Activated naive CD4-positive, alpha-beta T cell treated with anti-CD3 and anti-CD28 coated beads, Interleukin-2, amount 50 U/mL, for 72 hours (primary cell): ENCODE data around the gene TCFL5. TPM values are rescaled to one million over a fixed set of nuclear protein-coding genes. Genes with fewer than 3 reads are reported as not detected.

ENCODE experiments used
- ATAC-seq, 2 donors: fragments of 150-1000 bp; cut with Tn5 transposase; 2 replicates each; pipeline ENCODE4 v1.10.0; 2021; ENCODE audit warnings: mild to moderate bottlenecking in 2 of 2, moderate library complexity in 2 of 2
- DNase-seq, 2 donors: peaks; one replicate each; pipeline ENCODE4 v3.0.0; 2021 to 2022; ENCODE audit warnings: low spot score in 2 of 2
- H3K27ac Mint-ChIP-seq, 2 donors: one replicate each; pipeline ENCODE4 v1.8.0; 2022; ENCODE audit warnings: mild to moderate bottlenecking in 2 of 2, mixed read lengths in 2 of 2
- H3K36me3 Mint-ChIP-seq, 2 donors: one replicate each; pipeline ENCODE4 v1.8.0; 2022; ENCODE audit warnings: mixed read lengths in 2 of 2
- H3K9me3 Mint-ChIP-seq, 2 donors: one replicate each; pipeline ENCODE4 v1.8.0; 2022; ENCODE audit warnings: mixed read lengths in 2 of 2
- total RNA-seq, 2 donors: library from RNA; stranded (reverse); gene quantifications; one replicate each; pipeline ENCODE4 v1.2.3, GENCODE V29; 2022

TCFL5 gene
- total RNA-seq, result 1 to 10 TPM; 3.5 to 5.7 TPM

DNA sequence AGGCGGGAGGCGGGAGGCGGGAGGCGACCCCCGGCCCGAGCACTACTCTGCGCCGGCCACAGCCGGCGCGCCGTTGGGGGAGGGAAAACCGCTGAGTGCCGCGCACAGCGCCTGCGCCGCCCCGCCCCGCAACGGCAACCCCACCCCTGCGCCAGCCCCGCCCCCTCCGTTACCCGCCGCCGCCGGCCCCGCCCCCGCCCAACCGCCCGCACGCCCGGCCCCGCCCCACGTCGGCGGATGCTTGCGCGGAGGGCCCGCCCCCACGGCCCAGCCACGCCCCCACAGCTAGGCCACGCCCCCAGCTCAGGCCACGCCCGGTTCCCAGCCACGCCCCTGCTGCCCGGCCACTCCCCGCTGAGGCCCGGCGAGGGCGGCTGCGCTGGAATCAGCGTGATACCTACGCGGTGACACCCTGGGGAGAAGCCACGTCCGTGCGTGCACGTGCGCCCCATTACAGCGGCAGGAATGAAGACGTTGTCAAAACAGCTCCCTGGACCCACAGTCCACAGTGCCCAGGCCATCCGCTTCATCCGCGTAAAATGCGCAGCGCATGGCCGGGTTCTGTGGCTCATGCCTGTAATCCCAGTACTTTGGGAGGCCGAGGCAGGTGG, at the start of gene TCFL5:
Gene TCFL5, minus strand, starts transcription at position 97 of the 611 bp plus-strand sequence. CDS start 152 bp downstream, outside the sequence.
- peaks cover 5 to 6% of the 10 kb centered on the region in 2 donors for H3K36me3 Mint-ChIP-seq
- DNase-seq (peak; percentile 96 to 99), ATAC-seq (peak; percentile 87 to 93)
- H3K27ac Mint-ChIP-seq, result no peak within 1 kb of the TSS
- H3K9me3 Mint-ChIP-seq, result peaks cover 0 to 4% of the 10 kb centered on the region in 2 donors

DNA sequence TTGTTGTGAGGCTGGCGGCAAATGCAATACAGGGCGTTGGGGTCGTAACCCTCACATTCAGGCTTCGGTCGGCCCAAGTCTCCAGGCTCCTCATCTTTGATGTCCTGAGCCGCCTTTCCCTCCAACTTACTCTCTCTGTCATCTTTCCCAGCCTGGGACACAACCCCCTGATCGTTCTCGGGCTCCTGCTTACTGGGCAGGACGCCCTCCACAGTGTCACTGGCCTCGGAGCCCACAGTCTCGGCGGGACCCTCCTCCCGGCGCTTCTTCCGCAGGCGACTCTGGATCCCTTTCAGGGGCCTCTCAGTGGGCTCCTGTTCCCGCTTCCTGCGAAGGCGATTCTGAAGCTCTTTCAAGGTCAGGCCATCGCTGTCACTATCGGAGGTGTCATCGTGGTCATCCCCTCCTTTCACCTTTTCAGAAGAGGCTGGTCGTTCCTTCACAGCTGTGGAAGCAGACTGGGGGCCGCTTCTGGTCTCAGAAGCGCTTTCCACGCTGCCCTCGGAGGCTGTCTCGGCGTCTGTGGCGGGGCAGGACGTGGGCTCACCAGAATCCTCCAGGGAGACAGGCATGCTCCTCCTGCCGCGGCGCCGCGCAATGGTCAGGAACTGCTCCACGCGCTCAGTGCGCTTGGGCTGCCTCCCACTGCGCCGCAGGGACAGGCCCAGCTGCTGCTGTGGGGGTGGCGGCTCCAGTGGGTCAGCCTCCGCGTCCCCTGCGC, 49.3 kb upstream of the TCFL5 start:
- peaks cover 22 to 24% of the 10 kb centered on the region in 2 donors for H3K36me3 Mint-ChIP-seq
- DNase-seq, result peak in 1 of 2 donors; percentile 13
- peak overlapping the region in 1 of 2 donors; percentile 2 for H3K27ac Mint-ChIP-seq
- no peak for ATAC-seq
- no peaks in the 10 kb centered on the region for H3K9me3 Mint-ChIP-seq

DNA sequence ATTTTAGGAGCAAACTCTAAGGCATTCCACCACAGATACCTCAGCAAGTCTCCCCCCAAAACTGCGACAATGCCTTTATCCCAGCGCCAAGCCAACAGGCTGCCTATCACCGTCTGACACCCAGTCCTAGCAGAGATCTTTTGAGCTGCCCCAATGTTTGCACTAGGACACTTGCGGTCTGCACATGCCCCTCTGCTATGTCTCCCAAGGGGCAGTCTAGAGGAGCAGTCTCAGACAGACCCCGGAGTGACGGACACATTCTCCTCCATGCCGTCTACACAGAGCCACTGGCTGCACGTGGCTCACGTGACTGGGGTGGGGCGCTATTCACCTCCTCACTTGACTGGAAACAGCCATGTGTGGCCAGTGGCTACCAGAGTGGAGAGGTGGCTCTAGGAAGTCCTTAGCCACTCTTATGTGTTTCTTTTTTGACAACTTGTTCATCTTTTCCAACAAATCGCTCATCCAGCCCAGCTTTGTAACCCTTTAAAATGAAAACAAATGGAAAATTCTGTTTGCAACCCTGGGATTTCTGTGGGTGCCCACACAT, 48.7 kb upstream of the TCFL5 start:
- H3K36me3 Mint-ChIP-seq, result peaks cover 25 to 26% of the 10 kb centered on the region in 2 donors
- H3K27ac Mint-ChIP-seq, result peak overlapping the region in 1 of 2 donors; percentile 2
- DNase-seq, result peak in 1 of 2 donors; percentile 20
- no peaks in the 10 kb centered on the region for H3K9me3 Mint-ChIP-seq
- no peak for ATAC-seq

DNA sequence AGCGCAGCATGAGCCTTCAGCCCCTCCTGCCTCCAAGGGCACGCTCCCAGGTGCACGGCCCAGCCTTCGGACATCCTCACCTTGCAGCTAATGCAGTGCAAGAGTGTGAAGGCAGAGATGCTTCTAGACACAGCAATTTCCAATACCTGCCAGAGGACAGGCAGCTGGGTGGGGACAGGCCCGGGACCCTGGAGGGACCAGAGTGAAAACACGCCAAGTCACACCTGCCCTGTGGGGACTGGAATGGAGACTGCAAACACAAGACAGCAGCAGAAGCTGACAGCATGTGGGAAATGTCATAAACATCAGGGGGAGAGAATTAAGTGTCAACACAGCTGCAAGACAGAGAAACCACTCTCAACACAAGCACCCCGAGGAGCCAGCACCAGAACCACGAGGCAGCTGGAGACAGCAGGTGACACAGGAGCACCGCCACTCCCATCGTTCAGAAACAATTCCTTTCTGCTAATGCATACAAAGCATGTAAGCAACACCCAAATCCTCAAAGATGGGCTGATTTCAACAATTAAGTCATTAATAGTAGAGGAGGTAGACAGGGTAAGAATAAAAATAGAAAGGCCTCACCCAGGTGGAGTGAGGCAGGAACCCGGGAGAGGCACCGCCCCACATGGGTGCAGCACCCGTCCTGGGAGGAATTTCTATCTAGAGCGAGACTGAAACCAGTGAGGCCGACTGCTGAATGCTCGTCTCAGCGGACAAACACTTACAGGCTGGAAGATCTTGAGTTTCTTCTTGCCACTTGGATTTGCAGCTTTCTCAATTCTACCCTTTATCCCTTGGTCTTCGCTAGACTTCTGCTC, 47.6 kb upstream of the TCFL5 start:
- Mint-ChIP-seq H3K27ac (peak overlapping the region in 1 of 2 donors; percentile 67), H3K9me3 (no peaks in the 10 kb centered on the region), H3K36me3 (peaks cover 31 to 32% of the 10 kb centered on the region in 2 donors)
- DNase-seq (no peak), ATAC-seq (no peak)

DNA sequence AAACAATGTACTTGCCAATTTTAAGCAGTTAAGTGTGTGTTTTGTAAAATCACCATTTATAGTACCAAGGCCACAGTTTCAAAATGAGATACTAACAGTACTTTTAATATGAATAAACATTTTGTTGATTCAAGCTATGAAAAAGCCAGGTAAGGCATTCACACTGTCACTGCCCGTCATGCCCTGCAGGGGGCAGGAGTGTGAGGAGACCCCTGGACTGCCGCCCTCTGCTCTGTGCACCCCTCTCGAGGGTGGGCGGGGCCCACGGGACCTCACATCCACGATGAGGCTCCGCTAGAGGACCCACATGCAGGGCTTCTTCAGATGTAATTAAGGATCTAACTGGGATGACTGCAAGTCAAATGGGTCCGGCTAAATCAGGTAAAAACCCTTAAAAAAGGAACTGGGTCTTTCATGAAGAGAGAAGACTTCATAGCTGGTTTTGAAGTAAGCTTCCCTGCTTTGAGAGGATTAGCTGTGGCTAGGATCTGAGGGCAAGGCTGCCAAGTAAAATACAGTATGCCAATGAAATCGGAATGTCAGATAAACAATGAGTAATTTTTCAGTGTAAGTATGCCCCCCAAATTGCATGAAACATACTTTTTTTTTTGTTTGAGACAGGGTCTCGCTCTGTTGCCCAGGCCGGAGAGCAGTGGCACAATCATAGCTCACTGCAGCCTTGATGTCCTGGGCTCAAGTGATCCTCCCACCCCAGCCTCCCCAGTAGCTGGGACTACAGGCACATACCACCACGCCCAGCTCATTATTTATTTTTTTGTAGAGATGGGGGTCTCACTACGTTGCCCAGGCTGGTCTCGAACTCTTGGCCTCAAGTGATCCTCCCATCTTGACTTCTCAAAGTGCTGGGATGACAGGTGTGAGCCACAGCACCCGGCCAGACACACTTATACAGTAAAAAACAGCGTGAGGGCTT, 46.0 kb upstream of the TCFL5 start:
- no peak for DNase-seq
- Mint-ChIP-seq H3K36me3 (peaks cover 31 to 32% of the 10 kb centered on the region in 2 donors), H3K9me3 (no peaks in the 10 kb centered on the region), H3K27ac (peak overlapping the region in 1 of 2 donors; percentile 84)
- peak in 1 of 2 donors; percentile 71 for ATAC-seq

DNA sequence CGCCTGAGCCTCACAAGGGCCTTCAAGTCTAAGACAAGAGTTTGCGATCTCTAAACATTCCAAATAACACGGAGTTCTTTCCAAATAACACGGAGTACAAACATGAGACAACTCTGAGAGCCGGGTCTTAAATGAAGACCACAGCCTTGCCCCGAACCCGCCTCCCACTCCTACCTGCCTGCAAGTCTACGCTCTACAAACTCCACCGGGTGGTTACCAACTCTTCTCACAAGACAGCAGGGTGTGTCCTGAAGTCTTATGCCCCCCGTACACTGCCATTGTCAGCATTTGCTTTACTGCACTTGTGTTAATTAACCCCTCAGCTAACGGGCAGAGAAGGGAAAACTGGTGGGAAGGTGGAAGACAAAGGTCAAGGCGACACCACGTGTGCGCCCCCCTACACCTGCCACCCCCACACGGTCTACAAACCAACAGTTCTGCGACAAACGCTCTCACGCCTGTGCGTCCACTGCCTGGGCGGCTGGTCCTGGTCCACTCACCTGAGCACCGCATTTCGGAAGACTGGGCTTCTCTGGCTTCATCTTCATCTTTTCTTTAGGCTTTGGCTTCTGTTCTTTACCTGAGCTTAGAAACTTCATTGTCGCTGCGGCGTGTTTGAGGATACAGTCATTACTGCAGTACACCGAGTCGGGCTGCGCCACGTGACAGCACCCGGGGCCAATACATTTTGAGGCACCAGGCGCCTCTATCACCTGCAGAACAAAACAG, 45.2 kb upstream of the TCFL5 start:
- ATAC-seq (no peak), DNase-seq (no peak)
- H3K27ac Mint-ChIP-seq, result peak overlapping the region; percentile 28 to 60
- no peaks in the 10 kb centered on the region for H3K9me3 Mint-ChIP-seq
- peaks cover 31 to 32% of the 10 kb centered on the region in 2 donors for H3K36me3 Mint-ChIP-seq

DNA sequence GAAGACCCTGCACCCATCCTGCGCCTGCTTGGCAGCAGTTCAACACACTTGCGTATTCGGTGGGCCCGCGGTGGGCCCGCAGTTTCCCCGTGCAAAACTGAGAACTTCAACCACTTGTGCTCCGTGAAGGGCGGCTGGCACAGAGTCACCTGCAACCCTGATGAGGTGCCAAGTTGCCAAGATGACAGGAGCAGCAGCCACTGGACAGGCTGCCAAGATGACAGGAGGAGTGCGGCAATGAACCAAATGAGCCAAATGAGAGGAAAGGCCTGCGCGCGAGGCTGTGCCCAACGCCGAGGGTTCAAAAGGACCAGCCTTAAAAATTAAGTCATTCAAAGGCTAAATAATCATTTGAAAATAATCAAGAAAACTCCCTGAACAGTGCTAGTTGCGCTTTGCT, 44.6 kb upstream of the TCFL5 start:
- ATAC-seq (no peak), DNase-seq (no peak)
- H3K36me3 Mint-ChIP-seq, result peaks cover 31 to 32% of the 10 kb centered on the region in 2 donors
- H3K9me3 Mint-ChIP-seq, result no peaks in the 10 kb centered on the region
- H3K27ac Mint-ChIP-seq, result peak overlapping the region in 1 of 2 donors; percentile 28

DNA sequence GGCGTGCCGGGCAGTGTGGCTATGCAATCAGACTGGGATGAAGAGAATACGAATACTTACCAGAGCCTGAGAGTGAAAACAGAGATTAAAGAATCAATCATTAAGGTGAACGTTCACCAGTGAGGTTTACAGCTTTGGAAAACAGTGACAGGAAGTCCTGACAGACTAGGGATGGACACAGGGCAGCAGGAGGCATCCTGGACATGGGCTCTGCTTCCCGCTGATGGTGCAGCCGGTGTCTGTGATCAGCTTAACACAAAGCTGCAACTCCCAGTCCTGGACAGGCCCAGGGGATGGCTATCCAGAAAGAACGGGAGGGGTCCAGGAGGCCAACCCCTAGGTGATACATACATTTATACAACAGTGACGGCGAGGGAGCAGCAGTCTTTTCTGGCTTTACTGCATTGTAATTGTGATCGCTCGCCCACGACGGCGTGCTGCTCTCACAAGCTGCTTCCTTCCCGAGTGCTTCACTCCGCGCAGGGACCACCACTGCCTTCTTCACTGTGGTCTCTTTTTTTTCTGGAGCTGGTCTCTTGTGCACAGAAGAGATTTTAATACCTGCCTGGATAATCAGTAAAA, 44.0 kb upstream of the TCFL5 start:
- peaks cover 26 to 28% of the 10 kb centered on the region in 2 donors for H3K36me3 Mint-ChIP-seq
- peak overlapping the region in 1 of 2 donors; percentile 3 for H3K27ac Mint-ChIP-seq
- ATAC-seq (no peak), DNase-seq (no peak)
- no peaks in the 10 kb centered on the region for H3K9me3 Mint-ChIP-seq

DNA sequence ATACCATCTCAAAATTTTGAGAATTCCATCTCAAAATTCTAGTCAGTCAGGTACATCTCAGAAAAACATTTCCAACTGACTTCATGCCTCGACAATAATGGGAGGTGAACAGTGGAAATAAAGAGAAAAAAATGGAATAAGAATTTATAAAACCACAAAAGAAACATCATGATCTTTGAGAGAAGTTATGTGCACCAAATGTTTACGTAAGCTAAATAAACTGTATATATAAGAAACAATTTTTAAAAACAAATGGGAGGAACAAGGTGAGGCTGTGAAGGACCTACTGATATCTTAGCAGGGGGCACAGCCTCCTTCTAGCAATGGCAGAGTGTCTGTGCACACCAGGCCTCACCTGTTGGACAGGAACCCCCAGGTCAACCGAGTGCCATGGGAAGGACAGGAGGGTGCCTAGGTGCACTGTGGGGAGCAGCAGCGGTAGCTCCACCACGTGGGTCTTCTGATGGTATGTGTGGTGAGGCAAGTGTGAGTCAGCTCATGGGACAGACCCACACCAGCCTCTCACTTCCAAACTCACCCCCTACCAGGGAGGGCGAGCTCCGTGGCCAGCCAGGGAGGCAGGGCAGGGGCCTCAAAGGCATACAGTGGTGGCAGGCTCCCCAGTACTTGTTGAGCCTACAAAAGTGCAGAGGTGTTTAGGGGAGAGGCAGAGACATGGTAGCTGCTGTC, 41.4 kb upstream of the TCFL5 start:
- no peak for DNase-seq
- Mint-ChIP-seq H3K9me3 (no peaks in the 10 kb centered on the region), H3K36me3 (peaks cover 17 to 22% of the 10 kb centered on the region in 2 donors), H3K27ac (peak overlapping the region; percentile 19 to 85)
- ATAC-seq, result peak; percentile 7 to 79

DNA sequence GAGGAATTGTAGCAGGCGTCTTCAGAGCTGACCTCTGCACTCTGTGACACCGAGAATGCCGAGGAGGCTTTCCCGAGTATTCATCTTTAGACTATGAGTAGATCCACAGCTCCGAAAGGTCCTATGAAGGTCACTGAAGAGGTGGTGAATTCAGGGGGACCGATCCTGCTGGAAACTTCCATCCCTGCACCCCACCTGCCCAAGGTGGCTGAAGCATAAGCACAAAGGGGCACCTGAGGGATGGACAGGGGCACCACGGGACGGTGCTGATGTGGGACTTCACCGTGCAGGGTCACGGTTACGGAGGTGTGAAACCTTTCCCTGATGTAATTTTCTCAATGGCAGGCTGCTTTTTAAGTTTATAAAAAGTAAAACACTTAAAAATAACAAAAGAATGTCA, 40.3 kb upstream of the TCFL5 start:
- Mint-ChIP-seq H3K36me3 (peaks cover 14 to 26% of the 10 kb centered on the region in 2 donors), H3K9me3 (no peaks in the 10 kb centered on the region), H3K27ac (peak overlapping the region; percentile 19 to 65)
- ATAC-seq, result no peak
- no peak for DNase-seq

DNA sequence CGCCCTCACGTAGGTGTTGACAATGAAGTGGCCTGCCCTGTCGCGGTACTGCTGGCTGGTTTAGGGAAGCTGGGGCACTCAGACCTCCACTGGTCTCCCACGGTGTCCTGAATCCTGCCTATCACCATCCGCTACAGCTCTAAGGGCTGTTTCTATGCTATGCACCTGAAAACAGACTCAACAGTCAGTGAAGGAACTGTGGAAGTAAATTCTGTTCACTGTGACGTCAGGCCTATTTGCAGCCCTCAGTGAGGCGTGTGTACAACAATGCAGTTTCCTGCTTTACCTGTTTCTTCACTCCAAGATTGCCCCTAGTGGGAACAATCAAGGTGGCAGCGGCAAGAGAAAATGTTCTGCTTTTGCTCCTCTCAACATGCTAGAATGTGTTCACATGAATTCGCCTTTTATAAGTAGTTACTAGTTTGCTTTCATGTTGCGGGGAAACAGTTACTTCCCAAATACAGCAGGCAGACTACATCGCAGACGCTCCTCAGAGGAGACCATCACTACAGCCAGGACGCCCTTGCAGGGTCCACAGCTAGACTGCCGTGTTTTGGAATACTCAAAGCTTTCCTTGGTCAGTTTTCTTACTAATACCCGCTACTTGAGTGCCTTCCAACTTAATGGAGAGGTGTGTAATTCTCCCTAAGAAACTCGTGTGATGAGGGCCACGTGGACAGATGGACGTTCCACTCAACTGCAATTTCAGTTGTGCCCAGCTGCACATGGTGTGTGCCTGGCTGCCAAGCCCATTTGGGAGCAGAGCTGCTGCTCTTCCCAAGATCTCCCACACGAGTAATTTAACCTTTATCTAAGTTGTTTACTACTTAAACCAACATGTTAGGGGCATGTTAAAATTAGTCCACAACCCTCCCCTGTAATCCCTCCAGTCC, 39.3 kb upstream of the TCFL5 start:
- peaks cover 7 to 21% of the 10 kb centered on the region in 2 donors for H3K36me3 Mint-ChIP-seq
- H3K9me3 Mint-ChIP-seq, result no peaks in the 10 kb centered on the region
- peak in 1 of 2 donors; percentile 43 for ATAC-seq
- DNase-seq, result no peak
- H3K27ac Mint-ChIP-seq, result peak overlapping the region; percentile 65 to 83

DNA sequence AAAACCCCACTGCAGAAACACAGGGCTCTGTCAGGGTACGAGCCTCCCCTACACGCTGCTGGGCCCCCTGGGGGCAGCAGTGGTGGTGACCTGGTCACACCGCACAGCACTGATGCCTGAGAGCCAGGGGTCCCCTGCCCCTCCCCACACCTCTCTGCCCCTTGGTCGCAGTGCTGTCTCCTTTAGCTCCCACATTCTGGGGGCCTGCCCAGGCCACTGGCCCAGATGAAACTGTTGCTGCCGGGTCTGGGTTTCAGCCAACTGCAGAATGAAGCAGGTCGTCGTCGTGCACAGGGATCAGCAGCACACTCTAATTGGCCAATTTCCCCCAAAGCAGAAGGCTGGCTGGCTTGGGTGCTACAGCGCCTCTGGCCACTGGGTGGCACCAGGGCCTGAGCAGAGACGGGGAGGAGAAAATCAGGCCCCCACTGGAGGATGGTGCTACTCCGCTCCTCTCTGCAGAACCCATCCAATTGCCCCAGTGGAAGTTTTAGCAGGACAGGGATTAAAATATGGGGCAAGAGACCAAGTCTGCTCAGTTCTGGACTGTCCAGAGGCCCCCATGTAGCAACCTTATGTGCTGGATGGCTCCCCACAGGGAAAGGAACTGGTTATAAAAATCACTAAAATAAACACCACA, 38.5 kb upstream of the TCFL5 start:
- H3K27ac Mint-ChIP-seq, result peak overlapping the region; percentile 77 to 83
- no peaks in the 10 kb centered on the region for H3K9me3 Mint-ChIP-seq
- DNase-seq (peak; percentile 72 to 73), ATAC-seq (peak; percentile 73 to 85)
- peaks cover 4 to 20% of the 10 kb centered on the region in 2 donors for H3K36me3 Mint-ChIP-seq

DNA sequence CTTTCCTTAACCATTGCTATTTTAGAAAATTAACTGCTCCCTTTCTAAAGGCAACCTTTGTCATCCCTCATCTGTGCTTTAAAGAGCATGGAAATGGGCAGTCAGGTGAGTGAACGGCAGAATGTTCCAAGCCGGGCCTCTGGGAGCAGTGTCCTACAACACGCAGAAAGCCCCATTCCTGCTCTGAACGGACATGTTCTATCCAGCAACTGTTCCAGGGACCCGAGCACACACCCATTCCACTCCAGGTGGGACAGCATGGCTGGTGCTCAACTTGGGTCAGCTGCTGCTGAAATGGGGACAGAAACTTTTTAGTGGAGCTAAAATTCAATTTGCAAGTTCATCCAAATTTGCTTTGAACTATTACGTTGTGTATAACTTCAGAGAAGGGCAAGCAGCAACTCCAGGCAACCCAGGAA, 38.0 kb upstream of the TCFL5 start:
- no peaks in the 10 kb centered on the region for H3K9me3 Mint-ChIP-seq
- ATAC-seq, result no peak
- H3K36me3 Mint-ChIP-seq, result peaks cover 0 to 19% of the 10 kb centered on the region in 2 donors
- H3K27ac Mint-ChIP-seq, result peak overlapping the region in 1 of 2 donors; percentile 83
- DNase-seq, result no peak
